ENCODE results near the gene COL4A2. TPM values are rescaled to one million over a fixed set of nuclear protein-coding genes. Genes with fewer than 3 reads are reported as not detected.

The COL4A2 gene
- total RNA-seq, 4 donors from 2014 or later = 51.2 to 85.8 (median 70.5) TPM

- DNase-seq = no peak
- intact Hi-C loops (cut with DNase I; ENCODE audit: low total_unique reads) = no loop called here
- TF ChIP-seq CTCF (IDR thresholded peaks at IDR 0.05 in 4 of 5, conservative IDR thresholded peaks at IDR 0.05 in 1 of 5) = no peak
- no peak for TF ChIP-seq POLR2A (IDR thresholded peaks at IDR 0.05)
These were observed 45.7 kb upstream of the COL4A2 start for GRCh38 chr13:110261166-110262081.

GRCh38 chr13:110262082-110262436, 45.0 kb upstream of the COL4A2 start:
- no peak for DNase-seq
- Histone ChIP-seq H3K4me3 (no peak overlapping the region), H3K36me3 (no peaks in the 10 kb centered on the region), H3K4me1 (peaks cover 50 to 60% of the 10 kb centered on the region in 2 donors), H3K27ac (peak overlapping the region in 3 of 4 donors; percentile 67 to 70 (median 70)), H3K27me3 (peaks cover 0 to 13% (median 10%) of the 10 kb centered on the region in 3 donors), H3K9me3 (no peaks in the 10 kb centered on the region)
- ATAC-seq = no peak
- in situ Hi-C loops (cut with MboI; ENCODE audit: low sequenced_read_pairs in 4 of 4) (no loop called here), intact Hi-C loops (cut with DNase I; ENCODE audit: low total_unique reads) (no loop called here)
- no peak for TF ChIP-seq CTCF (IDR thresholded peaks at IDR 0.05 in 4 of 5, conservative IDR thresholded peaks at IDR 0.05 in 1 of 5)
- no peak for TF ChIP-seq POLR2A (IDR thresholded peaks at IDR 0.05)

More at GRCh38 chr13:110261166-110262081, 45.7 kb upstream of the COL4A2 start:
- peaks cover 0 to 10% (median 7%) of the 10 kb centered on the region in 3 donors for H3K27me3 ChIP-seq
- H3K4me1 ChIP-seq = peaks cover 50 to 60% of the 10 kb centered on the region in 2 donors
- in situ Hi-C loops (cut with MboI; ENCODE audit: low sequenced_read_pairs in 4 of 4) = no loop called here
- ATAC-seq = no peak
- peak overlapping the region; percentile 18 to 70 (median 68) for H3K27ac ChIP-seq
- no peak overlapping the region for H3K4me3 ChIP-seq
- H3K36me3 ChIP-seq = no peaks in the 10 kb centered on the region
- no peaks in the 10 kb centered on the region for H3K9me3 ChIP-seq

- peaks cover 0 to 17% (median 10%) of the 10 kb centered on the region in 3 donors for H3K27me3 ChIP-seq
- ATAC-seq = no peak
- H3K4me1 ChIP-seq = peaks cover 50 to 61% of the 10 kb centered on the region in 2 donors
- H3K27ac ChIP-seq = peak overlapping the region; percentile 48 to 70 (median 68)
- no peak overlapping the region for H3K4me3 ChIP-seq
- no peak for DNase-seq
- H3K9me3 ChIP-seq = no peaks in the 10 kb centered on the region
- no peak for TF ChIP-seq CTCF (IDR thresholded peaks at IDR 0.05 in 4 of 5, conservative IDR thresholded peaks at IDR 0.05 in 1 of 5)
- no peak for TF ChIP-seq POLR2A (IDR thresholded peaks at IDR 0.05)
- intact Hi-C loops (cut with DNase I; ENCODE audit: low total_unique reads) = no loop called here
- H3K36me3 ChIP-seq = no peaks in the 10 kb centered on the region
- in situ Hi-C loops (cut with MboI; ENCODE audit: low sequenced_read_pairs in 4 of 4) = no loop called here
These were observed 44.4 kb upstream of the COL4A2 start for GRCh38 chr13:110262508-110263291.

GRCh38 chr13:110263404-110263803, 43.7 kb upstream of the COL4A2 start:
- TF ChIP-seq POLR2A (IDR thresholded peaks at IDR 0.05) (no peak), CTCF (IDR thresholded peaks at IDR 0.05 in 4 of 5, conservative IDR thresholded peaks at IDR 0.05 in 1 of 5) (no peak)
- ATAC-seq (no peak), DNase-seq (no peak)
- in situ Hi-C loops (cut with MboI; ENCODE audit: low sequenced_read_pairs in 4 of 4) = no loop called here
- Histone ChIP-seq H3K27ac (peak overlapping the region; percentile 29 to 70 (median 68)), H3K9me3 (no peaks in the 10 kb centered on the region), H3K4me3 (no peak overlapping the region), H3K27me3 (peaks cover 0 to 17% (median 10%) of the 10 kb centered on the region in 3 donors), H3K36me3 (no peaks in the 10 kb centered on the region), H3K4me1 (peaks cover 50 to 66% of the 10 kb centered on the region in 2 donors)
- intact Hi-C loops (cut with DNase I; ENCODE audit: low total_unique reads) = no loop called here
